GM18508 (cell line): ENCODE results near the gene CMIP.

Experiments
- ATAC-seq: cut with Tn5 transposase; IDR thresholded peaks from one replicate; pipeline ENCODE4 v1.9.1; 2021; ENCODE audit warnings: moderate number of reproducible peaks; ENCODE audit not compliant: insufficient read depth, unreplicated experiment

The CMIP gene

GRCh38 chr16:81611721-81612120, 167.1 kb downstream of the CMIP start:
- ATAC-seq: no peak

- no peak for ATAC-seq
Observed at GRCh38 chr16:81612351-81613163, 167.9 kb downstream of the CMIP start.

- ATAC-seq: no peak
Observed at GRCh38 chr16:81614171-81614570, 169.6 kb downstream of the CMIP start.

GRCh38 chr16:81614654-81615359, 170.2 kb downstream of the CMIP start:
- no peak for ATAC-seq

- no peak for ATAC-seq
Observed at GRCh38 chr16:81615411-81615810, 170.8 kb downstream of the CMIP start.

- ATAC-seq: no peak
Observed at GRCh38 chr16:81615833-81616232, 171.2 kb downstream of the CMIP start.

- peak; percentile 54 for ATAC-seq
Observed at GRCh38 chr16:81616321-81617020, 171.9 kb downstream of the CMIP start.

GRCh38 chr16:81617021-81617346, 172.4 kb downstream of the CMIP start:
- no peak for ATAC-seq

GRCh38 chr16:81618187-81618586, 173.6 kb downstream of the CMIP start:
- no peak for ATAC-seq

GRCh38 chr16:81618661-81619060, 174.1 kb downstream of the CMIP start:
- ATAC-seq: no peak

GRCh38 chr16:81620029-81620428, 175.4 kb downstream of the CMIP start:
- ATAC-seq: no peak

- no peak for ATAC-seq
Observed at GRCh38 chr16:81620796-81621195, 176.2 kb downstream of the CMIP start.

GRCh38 chr16:81621496-81621895, 176.9 kb downstream of the CMIP start:
- ATAC-seq: no peak

- no peak for ATAC-seq
Observed at GRCh38 chr16:81623365-81624102, 178.9 kb downstream of the CMIP start.

- ATAC-seq: no peak
Observed at GRCh38 chr16:81624403-81624759, 179.8 kb downstream of the CMIP start.

- ATAC-seq: no peak
Observed at GRCh38 chr16:81624760-81625543, 180.3 kb downstream of the CMIP start.

GRCh38 chr16:81625544-81626153, 181.0 kb downstream of the CMIP start:
- no peak for ATAC-seq

- no peak for ATAC-seq
Observed at GRCh38 chr16:81626181-81626674, 181.6 kb downstream of the CMIP start.

GRCh38 chr16:81627024-81627423, 182.4 kb downstream of the CMIP start:
- no peak for ATAC-seq
